HG02588 (cell line): ENCODE results near the gene CFAP300.

Experiments used
- ATAC-seq: cut with Tn5 transposase; IDR thresholded peaks from one replicate; pipeline ENCODE4 v1.9.1; 2021; ENCODE audit warnings: mild to moderate bottlenecking, moderate library complexity; ENCODE audit not compliant: unreplicated experiment

CFAP300 gene

GRCh38 chr11:102071497-102072472 lies 24.5 kb downstream of the CFAP300 start:
- ATAC-seq: no peak

- no peak for ATAC-seq
These were observed 26.0 kb downstream of the CFAP300 start for GRCh38 chr11:102073253-102073652.

- ATAC-seq: no peak
These were observed 32.4 kb downstream of the CFAP300 start for GRCh38 chr11:102079625-102080024.

- no peak for ATAC-seq
These were observed 34.1 kb downstream of the CFAP300 start for GRCh38 chr11:102081313-102081712.

GRCh38 chr11:102085864-102086551 lies 38.8 kb downstream of the CFAP300 start:
- ATAC-seq: no peak

- no peak for ATAC-seq
These were observed 49.9 kb downstream of the CFAP300 start for GRCh38 chr11:102097186-102097585.

- ATAC-seq: no peak
These were observed 52.5 kb downstream of the CFAP300 start for GRCh38 chr11:102099755-102100154.

GRCh38 chr11:102108734-102109440 lies 61.6 kb downstream of the CFAP300 start:
- ATAC-seq: no peak

- peak; percentile 90 for ATAC-seq
These were observed 62.9 kb downstream of the CFAP300 start, which contains the start of gene YAP1 for GRCh38 chr11:102109896-102110760. TSS of gene YAP1 (plus strand) at chr11:102110447. CDS start at chr11:102110849, 402 bp downstream.

- no peak for ATAC-seq
These were observed 63.4 kb downstream of the CFAP300 start for GRCh38 chr11:102110761-102111010.

- no peak for ATAC-seq
These were observed 64.0 kb downstream of the CFAP300 start for GRCh38 chr11:102111011-102111786.

- ATAC-seq: no peak
These were observed 64.7 kb downstream of the CFAP300 start for GRCh38 chr11:102111787-102112508.

- ATAC-seq: no peak
These were observed 65.2 kb downstream of the CFAP300 start for GRCh38 chr11:102112509-102112821.

- no peak for ATAC-seq
These were observed 66.8 kb downstream of the CFAP300 start for GRCh38 chr11:102114032-102114431.

- ATAC-seq: no peak
These were observed 68.3 kb downstream of the CFAP300 start for GRCh38 chr11:102115557-102115956.

GRCh38 chr11:102116453-102117205 lies 69.4 kb downstream of the CFAP300 start:
- no peak for ATAC-seq

GRCh38 chr11:102117472-102118113 lies 70.4 kb downstream of the CFAP300 start:
- ATAC-seq: no peak

- no peak for ATAC-seq
These were observed 71.7 kb downstream of the CFAP300 start for GRCh38 chr11:102118937-102119336.
